Neural cell (in vitro differentiated cells): Measurements from ENCODE around the gene MON1A. TPM values are rescaled to one million over a fixed set of nuclear protein-coding genes. Genes with fewer than 3 reads are reported as not detected.
A peak's percentile ranks its signal among the peaks of the same experiment; 100 is the strongest.

ENCODE experiments used
- H2AFZ ChIP-seq: fragments of 200-600, 300-800 bp; sonication (generic), shearing (Covaris generic); 2 replicates; pipeline ENCODE4 v1.6.0; 2014; ENCODE audit warnings: low read depth, mild to moderate bottlenecking, antibody characterized with exemption, low read length, moderate library complexity
- H3F3A ChIP-seq: fragments of 200-600 bp; shearing (Covaris generic); 2 replicates; pipeline ENCODE4 v1.6.1; 2016; ENCODE audit warnings: mild to moderate bottlenecking, moderate library complexity, mixed read lengths, antibody characterized with exemption, low read length; ENCODE audit not compliant: insufficient read depth, poor library complexity, severe bottlenecking
- H3K27ac ChIP-seq: fragments of 200-600, 300-800 bp; sonication (generic), shearing (Covaris generic); 2 replicates; pipeline ENCODE4 v1.5.1; 2014; ENCODE audit warnings: mild to moderate bottlenecking, low read length, moderate library complexity
- H3K27me3 ChIP-seq: fragments of 300-800, 200-600 bp; sonication (generic), shearing (Covaris generic); 2 replicates; pipeline ENCODE4 v1.6.0; 2014; ENCODE audit warnings: mild to moderate bottlenecking, low read depth, low read length, moderate library complexity; ENCODE audit not compliant: insufficient read depth
- H3K36me3 ChIP-seq: fragments of 300-800, 200-600 bp; sonication (generic), shearing (Covaris generic); 2 replicates; pipeline ENCODE4 v1.5.1; 2014; ENCODE audit warnings: mild to moderate bottlenecking, antibody characterized with exemption, low read length, moderate library complexity; ENCODE audit not compliant: insufficient read depth
- H3K4me2 ChIP-seq: fragments of 300-800, 200-600 bp; sonication (generic), shearing (Covaris generic); 2 replicates; pipeline ENCODE4 v1.6.0; 2014; ENCODE audit warnings: mild to moderate bottlenecking, low read length
- H3K4me3 ChIP-seq: fragments of 300-800, 200-600 bp; sonication (generic), shearing (Covaris generic); 2 replicates; pipeline ENCODE4 v1.5.1; 2014; ENCODE audit warnings: mild to moderate bottlenecking, low read length, moderate library complexity
- H3K79me2 ChIP-seq: fragments of 200-600 bp; shearing (Covaris generic); replicated peaks from 2 replicates; pipeline ENCODE4 v1.6.0; 2014; ENCODE audit warnings: mild to moderate bottlenecking, low read length, moderate library complexity; ENCODE audit not compliant: insufficient read depth
- H3K9ac ChIP-seq: fragments of 300-800, 200-600 bp; sonication (generic), shearing (Covaris generic); 2 replicates; pipeline ENCODE4 v1.6.1; 2016; ENCODE audit warnings: mild to moderate bottlenecking, low read length, mixed read lengths
- H3K9me2 ChIP-seq: fragments of 200-600 bp; shearing (Covaris generic); 2 replicates; pipeline ENCODE4 v1.6.1; 2016; ENCODE audit warnings: mild to moderate bottlenecking, low read length, mixed read lengths; ENCODE audit not compliant: insufficient read depth
- H3K9me3 ChIP-seq: fragments of 200-600, 300-800 bp; sonication (generic), shearing (Covaris generic); 2 replicates; pipeline ENCODE4 v1.6.1; 2016; ENCODE audit warnings: mild to moderate bottlenecking, mixed run types, low read length, moderate library complexity, mixed read lengths
- H4K20me1 ChIP-seq: fragments of 200-600 bp; shearing (Covaris generic); 2 replicates; pipeline ENCODE4 v1.6.1; 2016; ENCODE audit warnings: mild to moderate bottlenecking, mixed run types; ENCODE audit not compliant: insufficient read depth
- CTCF ChIP-seq: fragments of 450-650 bp; IDR thresholded peaks from 2 replicates; pipeline ENCODE4 v1.5.1; 2014; ENCODE audit warnings: antibody characterized with exemption, mild to moderate bottlenecking, moderate library complexity; ENCODE audit not compliant: poor library complexity, severe bottlenecking
- EP300 ChIP-seq: fragments of 450-650 bp; conservative IDR thresholded peaks from 2 replicates; pipeline ENCODE4 v1.6.1; 2014; ENCODE audit warnings: antibody characterized with exemption, mild to moderate bottlenecking, moderate library complexity; ENCODE audit not compliant: poor library complexity, severe bottlenecking
- EZH2 ChIP-seq: fragments of 200-600, 300-800 bp; shearing (Covaris generic), sonication (generic); IDR thresholded peaks from 2 replicates; pipeline ENCODE4 v1.6.1; 2014; ENCODE audit warnings: antibody characterized with exemption, low read length, borderline replicate concordance, mild to moderate bottlenecking; ENCODE audit not compliant: insufficient read depth, poor library complexity, severe bottlenecking
- MXI1 ChIP-seq: fragments of 450-650 bp; conservative IDR thresholded peaks from 2 replicates; pipeline ENCODE4 v1.6.1; 2014; ENCODE audit warnings: antibody characterized with exemption, mild to moderate bottlenecking; ENCODE audit not compliant: poor library complexity, severe bottlenecking
- POLR2AphosphoS5 ChIP-seq: IDR thresholded peaks from 2 replicates; pipeline ENCODE4 v1.6.1; 2012
- RAD21 ChIP-seq: fragments of 450-650 bp; conservative IDR thresholded peaks from 2 replicates; pipeline ENCODE4 v1.6.1; 2014; ENCODE audit warnings: antibody characterized with exemption, mild to moderate bottlenecking, moderate library complexity
- REST ChIP-seq: IDR thresholded peaks from 2 replicates; pipeline ENCODE4 v1.6.1; 2012; ENCODE audit warnings: borderline replicate concordance
- SMC3 ChIP-seq: fragments of 450-650 bp; conservative IDR thresholded peaks from 2 replicates; pipeline ENCODE4 v1.6.1; 2014; ENCODE audit warnings: antibody characterized with exemption, mild to moderate bottlenecking, moderate library complexity; ENCODE audit not compliant: poor library complexity
- TAF1 ChIP-seq: IDR thresholded peaks from 2 replicates; pipeline ENCODE4 v1.6.1; 2012; ENCODE audit warnings: low read depth
- polyA plus RNA-seq: library from polyadenylated mRNA; depleted of rRNA; stranded (reverse); fragments of >200 nt; gene quantifications from 2 replicates; pipeline ENCODE4 v1.2.3, GENCODE V29; 2014

The MON1A gene
- polyA plus RNA-seq, 1 donor from 2014 or later, result 35.4 TPM

- no peak for TF ChIP-seq SMC3
- no peak for TF ChIP-seq EP300
- TF ChIP-seq EZH2, result no peak
- TF ChIP-seq REST, result no peak
- no peak for TF ChIP-seq RAD21
- no peak for TF ChIP-seq TAF1
- TF ChIP-seq MXI1, result no peak
- TF ChIP-seq POLR2AphosphoS5, result no peak
- TF ChIP-seq CTCF, result no peak
- Histone ChIP-seq H2AFZ (no peak overlapping the region), H3K27ac (no peak overlapping the region), H3K9me3 (no peaks in the 10 kb centered on the region), H3K9me2 (no peaks in the 10 kb centered on the region), H3K4me3 (no peak overlapping the region), H3K4me2 (no peak overlapping the region), H3F3A (peaks cover 3% of the 10 kb centered on the region), H3K9ac (no peak overlapping the region), H3K36me3 (no peaks in the 10 kb centered on the region), H4K20me1 (no peaks in the 10 kb centered on the region), H3K79me2 (peaks cover 66% of the 10 kb centered on the region), H3K27me3 (no peaks in the 10 kb centered on the region)
Observed at GRCh38 chr3:49942651-49943050, 13.0 kb upstream of the MON1A start.

GRCh38 chr3:49940667-49941249 is 11.1 kb upstream of the MON1A start:
- Histone ChIP-seq H3K4me2 (peak overlapping the region; percentile 63), H3K36me3 (no peaks in the 10 kb centered on the region), H3K9me3 (no peaks in the 10 kb centered on the region), H3K79me2 (peaks cover 50% of the 10 kb centered on the region), H3K27me3 (no peaks in the 10 kb centered on the region), H4K20me1 (no peaks in the 10 kb centered on the region), H3K27ac (peak overlapping the region; percentile 95), H3K9ac (peak overlapping the region; percentile 97), H3F3A (peaks cover 3% of the 10 kb centered on the region), H3K9me2 (no peaks in the 10 kb centered on the region), H3K4me3 (peak overlapping the region; percentile 80), H2AFZ (peak overlapping the region; percentile 74)
- TF ChIP-seq EZH2, result no peak
- no peak for TF ChIP-seq RAD21
- TF ChIP-seq REST, result no peak
- no peak for TF ChIP-seq POLR2AphosphoS5
- TF ChIP-seq EP300, result no peak
- no peak for TF ChIP-seq CTCF
- TF ChIP-seq SMC3, result no peak
- TF ChIP-seq TAF1, result no peak
